ENCODE data around the gene PBX1. TPM values are rescaled to one million over a fixed set of nuclear protein-coding genes. Genes with fewer than 3 reads are reported as not detected.

PBX1 gene
- total RNA-seq, 1 experiment from 2014 or later = 9.8 TPM

DNA sequence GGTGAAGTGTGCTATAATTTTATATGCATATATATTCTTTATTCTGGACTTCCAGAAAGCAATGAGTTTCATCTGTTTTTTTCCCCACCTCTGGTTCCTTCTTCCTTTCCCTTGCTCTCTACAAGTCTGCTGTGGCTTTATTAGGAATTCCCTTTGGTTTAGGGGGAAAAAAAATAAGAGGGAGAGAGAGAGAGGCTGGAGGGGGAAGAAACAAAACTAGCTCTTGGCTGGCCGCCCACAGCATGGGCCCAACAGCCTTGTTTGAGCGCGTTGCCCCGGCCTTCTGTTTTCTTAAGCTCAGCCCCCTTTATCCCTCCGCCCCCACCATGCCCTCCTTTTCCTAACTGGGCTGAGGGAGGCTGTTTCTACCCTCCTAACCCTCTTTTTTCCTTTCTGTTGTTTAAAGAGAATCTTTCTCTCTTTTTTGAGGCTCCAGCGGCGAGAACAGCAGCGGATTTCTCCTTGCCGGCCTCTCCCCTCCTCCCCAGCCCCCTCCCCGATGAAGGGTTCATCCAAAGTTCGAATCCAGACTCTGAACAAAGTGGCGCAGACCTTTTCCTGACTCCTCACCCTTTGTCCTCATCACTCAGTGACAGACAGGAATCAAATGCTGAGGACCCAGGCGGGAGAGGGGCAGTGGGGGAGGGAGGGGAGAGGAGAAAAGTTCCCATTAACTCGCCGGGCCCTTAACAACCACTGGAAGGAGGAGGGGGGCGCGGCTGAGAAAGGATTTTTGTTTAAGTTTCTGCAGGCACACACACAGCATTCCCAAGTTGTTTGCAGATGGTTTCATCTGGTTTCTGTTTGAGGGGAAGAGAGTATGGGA, 29.7 kb downstream of the PBX1 start:
- H3K9me3 ChIP-seq (ENCODE audit: low read length) = no peaks in the 10 kb centered on the region
- no peaks in the 10 kb centered on the region; the same call in 1 of the 2 replicates for H3K4me1 ChIP-seq (ENCODE audit: insufficient read depth, low read length)
- H3K27me3 ChIP-seq (ENCODE audit: low read length) = no peaks in the 10 kb centered on the region
- no TSS peak for BruUV-seq (replicated peaks)
- no peak for ATAC-seq
- ChIA-PET CTCF (interaction anchor here (0.6 kb wide), 1 partner anchor 30 kb away, joined by 4 read pairs; the partner anchor contains the start of gene PBX1), POLR2A (ENCODE audit: unreplicated experiment) (no interaction called here)
- no peaks in the 10 kb centered on the region for H3K9me2 ChIP-seq (replicated peaks; ENCODE audit: low read length)
- no peak for DNase-seq
- H2AFZ ChIP-seq (ENCODE audit: low read length) = no peak overlapping the region
- H3K4me3 ChIP-seq (ENCODE audit: low read length) = no peak overlapping the region
- no peak overlapping the region for H3K27ac ChIP-seq (ENCODE audit: low read length)
- H3K79me2 ChIP-seq (ENCODE audit: low read length) = no peaks in the 10 kb centered on the region
- TF ChIP-seq EZH2phosphoT487 (IDR thresholded peaks at IDR 0.05; ENCODE audit: borderline replicate concordance, low read length) (no peak), EZH2 (IDR thresholded peaks at IDR 0.05; ENCODE audit: low read length, unreplicated experiment) (no peak)
- TF ChIP-seq, protein P1, sequence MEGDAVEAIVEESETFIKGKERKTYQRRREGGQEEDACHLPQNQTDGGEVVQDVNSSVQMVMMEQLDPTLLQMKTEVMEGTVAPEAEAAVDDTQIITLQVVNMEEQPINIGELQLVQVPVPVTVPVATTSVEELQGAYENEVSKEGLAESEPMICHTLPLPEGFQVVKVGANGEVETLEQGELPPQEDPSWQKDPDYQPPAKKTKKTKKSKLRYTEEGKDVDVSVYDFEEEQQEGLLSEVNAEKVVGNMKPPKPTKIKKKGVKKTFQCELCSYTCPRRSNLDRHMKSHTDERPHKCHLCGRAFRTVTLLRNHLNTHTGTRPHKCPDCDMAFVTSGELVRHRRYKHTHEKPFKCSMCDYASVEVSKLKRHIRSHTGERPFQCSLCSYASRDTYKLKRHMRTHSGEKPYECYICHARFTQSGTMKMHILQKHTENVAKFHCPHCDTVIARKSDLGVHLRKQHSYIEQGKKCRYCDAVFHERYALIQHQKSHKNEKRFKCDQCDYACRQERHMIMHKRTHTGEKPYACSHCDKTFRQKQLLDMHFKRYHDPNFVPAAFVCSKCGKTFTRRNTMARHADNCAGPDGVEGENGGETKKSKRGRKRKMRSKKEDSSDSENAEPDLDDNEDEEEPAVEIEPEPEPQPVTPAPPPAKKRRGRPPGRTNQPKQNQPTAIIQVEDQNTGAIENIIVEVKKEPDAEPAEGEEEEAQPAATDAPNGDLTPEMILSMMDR (conservative IDR thresholded peaks at IDR 0.05; ENCODE audit: low read depth, low read length) = no peak
- no peaks in the 10 kb centered on the region for H4K20me1 ChIP-seq (ENCODE audit: low read length)
- no peaks in the 10 kb centered on the region for H3K36me3 ChIP-seq (ENCODE audit: low read depth, low read length)
- intact Hi-C loops (cut with micrococcal nuclease) = no loop called here
- H3K4me2 ChIP-seq (ENCODE audit: low read length) = no peak overlapping the region
- H3K9ac ChIP-seq (ENCODE audit: low read length) = no peak overlapping the region
- no peaks in the 10 kb centered on the region for H3F3A ChIP-seq (ENCODE audit: low read length, unreplicated experiment)

DNA sequence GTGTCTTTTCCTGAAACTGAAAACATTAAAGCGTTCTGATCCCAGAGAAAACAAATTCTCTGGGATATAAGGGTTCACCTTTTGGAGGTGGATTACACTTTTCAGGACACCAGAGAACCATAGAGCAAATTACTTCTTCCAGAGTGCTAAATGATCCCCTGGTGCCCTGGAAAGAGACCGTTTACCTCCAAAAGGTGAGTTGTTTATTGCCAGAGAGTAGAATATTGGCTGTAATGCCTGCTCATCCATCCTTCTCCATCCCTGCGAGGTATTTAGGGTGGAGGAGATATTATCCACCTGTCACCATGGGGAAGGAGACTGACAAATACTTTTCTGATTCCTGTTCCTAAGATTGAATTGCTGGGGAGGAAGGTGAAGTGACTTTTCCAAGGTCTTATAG, 30.4 kb downstream of the PBX1 start:
- no peaks in the 10 kb centered on the region for H3F3A ChIP-seq (ENCODE audit: low read length, unreplicated experiment)
- no peak overlapping the region for H3K4me2 ChIP-seq (ENCODE audit: low read length)
- no peak overlapping the region for H3K4me3 ChIP-seq (ENCODE audit: low read length)
- H2AFZ ChIP-seq (ENCODE audit: low read length) = no peak overlapping the region
- ChIA-PET CTCF (no interaction called here), POLR2A (ENCODE audit: unreplicated experiment) (no interaction called here)
- H3K9me2 ChIP-seq (replicated peaks; ENCODE audit: low read length) = no peaks in the 10 kb centered on the region
- ATAC-seq (no peak), DNase-seq (no peak)
- H3K9ac ChIP-seq (ENCODE audit: low read length) = no peak overlapping the region
- no peaks in the 10 kb centered on the region for H4K20me1 ChIP-seq (ENCODE audit: low read length)
- no peak overlapping the region for H3K27ac ChIP-seq (ENCODE audit: low read length)
- H3K36me3 ChIP-seq (ENCODE audit: low read depth, low read length) = no peaks in the 10 kb centered on the region
- intact Hi-C loops (cut with micrococcal nuclease) = no loop called here
- H3K9me3 ChIP-seq (ENCODE audit: low read length) = no peaks in the 10 kb centered on the region
- no TSS peak for BruUV-seq (replicated peaks)
- H3K27me3 ChIP-seq (ENCODE audit: low read length) = no peaks in the 10 kb centered on the region
- no peaks in the 10 kb centered on the region for H3K79me2 ChIP-seq (ENCODE audit: low read length)
- H3K4me1 ChIP-seq (ENCODE audit: insufficient read depth, low read length) = no peaks in the 10 kb centered on the region; the same call in 1 of the 2 replicates
- TF ChIP-seq EZH2 (IDR thresholded peaks at IDR 0.05; ENCODE audit: low read length, unreplicated experiment) (no peak), EZH2phosphoT487 (IDR thresholded peaks at IDR 0.05; ENCODE audit: borderline replicate concordance, low read length) (no peak)
- TF ChIP-seq, protein P1 (conservative IDR thresholded peaks at IDR 0.05; ENCODE audit: low read depth, low read length) = no peak

DNA sequence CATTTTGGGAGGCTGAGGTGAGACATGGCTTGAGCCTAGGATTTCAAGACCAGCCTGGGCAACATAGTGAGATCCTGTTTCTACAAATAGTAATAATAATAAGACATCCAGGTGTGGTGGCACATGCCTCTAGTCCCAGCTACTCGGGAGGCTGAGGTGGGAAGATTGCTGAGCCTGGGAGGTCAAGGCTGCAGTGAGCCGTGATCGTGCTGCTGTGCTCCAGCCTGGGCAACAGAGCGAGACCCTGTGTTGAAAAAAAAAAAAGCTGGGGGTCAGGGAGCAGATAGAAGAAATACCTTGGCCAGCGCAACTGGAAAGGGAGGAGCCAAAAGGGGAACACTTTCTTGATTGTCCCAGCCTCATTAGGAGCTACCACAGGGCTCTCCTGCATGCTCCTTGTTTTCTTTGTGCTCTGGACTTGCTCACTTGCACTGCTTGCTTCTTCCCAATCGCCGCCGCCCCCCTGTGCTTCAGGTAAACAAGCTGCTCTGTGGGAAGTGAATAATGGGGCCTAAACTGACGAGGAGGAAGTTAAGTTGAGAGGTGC, 31.1 kb downstream of the PBX1 start:
- ChIA-PET CTCF (no interaction called here), POLR2A (ENCODE audit: unreplicated experiment) (no interaction called here)
- Histone ChIP-seq H3K9me2 (replicated peaks; ENCODE audit: low read length) (no peaks in the 10 kb centered on the region), H3K4me3 (ENCODE audit: low read length) (no peak overlapping the region), H4K20me1 (ENCODE audit: low read length) (no peaks in the 10 kb centered on the region), H3K27ac (ENCODE audit: low read length) (no peak overlapping the region), H3K79me2 (ENCODE audit: low read length) (no peaks in the 10 kb centered on the region), H2AFZ (ENCODE audit: low read length) (no peak overlapping the region), H3K9me3 (ENCODE audit: low read length) (no peaks in the 10 kb centered on the region), H3K27me3 (ENCODE audit: low read length) (no peaks in the 10 kb centered on the region), H3K4me2 (ENCODE audit: low read length) (no peak overlapping the region), H3F3A (ENCODE audit: low read length, unreplicated experiment) (no peaks in the 10 kb centered on the region), H3K4me1 (ENCODE audit: insufficient read depth, low read length) (no peaks in the 10 kb centered on the region; the same call in 1 of the 2 replicates), H3K9ac (ENCODE audit: low read length) (no peak overlapping the region), H3K36me3 (ENCODE audit: low read depth, low read length) (no peaks in the 10 kb centered on the region)
- no peak for TF ChIP-seq EZH2 (IDR thresholded peaks at IDR 0.05; ENCODE audit: low read length, unreplicated experiment)
- TF ChIP-seq, protein P1 (conservative IDR thresholded peaks at IDR 0.05; ENCODE audit: low read depth, low read length) = no peak
- no peak for TF ChIP-seq EZH2phosphoT487 (IDR thresholded peaks at IDR 0.05; ENCODE audit: borderline replicate concordance, low read length)
- ATAC-seq = no peak
- no peak for DNase-seq
- intact Hi-C loops (cut with micrococcal nuclease) = no loop called here
- no TSS peak for BruUV-seq (replicated peaks)
